ENCODE results near the gene RARB. TPM values are rescaled to one million over a fixed set of nuclear protein-coding genes. Genes with fewer than 3 reads are reported as not detected.

Gene RARB
- total RNA-seq, 2 donors from 2014 or later = 21.5 to 21.9 TPM

GRCh38 chr3:25584011-25584789 lies 156.1 kb downstream of the RARB start:
- TF ChIP-seq CTCF (conservative IDR thresholded peaks at IDR 0.05) = no peak
- Mint-ChIP-seq H3K27me3 (ENCODE audit: insufficient read depth) (peaks cover 2% of the 10 kb centered on the region), H3K9me3 (no peaks in the 10 kb centered on the region), H3K4me3 (no peak overlapping the region), H3K4me1 (no peaks in the 10 kb centered on the region), H3K27ac (no peak overlapping the region), H3K36me3 (ENCODE audit: low read depth) (peaks cover 60% of the 10 kb centered on the region)
- Histone ChIP-seq H3K36me3 (ENCODE audit: control insufficient read depth, insufficient read depth, low read length) (peaks cover 46% of the 10 kb centered on the region), H3K9ac (ENCODE audit: extremely low read depth, low read length, poor library complexity, severe bottlenecking) (no peak overlapping the region), H3K4me1 (ENCODE audit: control insufficient read depth, insufficient read depth, low read length) (no peaks in the 10 kb centered on the region), H3K27ac (ENCODE audit: low read depth, low read length) (no peak overlapping the region), H3K27me3 (ENCODE audit: control insufficient read depth, insufficient read depth, low read length, poor library complexity, severe bottlenecking) (no peaks in the 10 kb centered on the region), H3K9me3 (ENCODE audit: control insufficient read depth, low read length) (no peaks in the 10 kb centered on the region), H3K4me3 (ENCODE audit: low read length) (no peak overlapping the region)
- 92 to 93% methylated on average over 13 to 17 of the region's 17 CpGs for WGBS, 2 experiments (ENCODE audit: insufficient coverage in 1 of 2, insufficient read length in 1 of 2)
- peak; percentile 39 for DNase-seq

DNA sequence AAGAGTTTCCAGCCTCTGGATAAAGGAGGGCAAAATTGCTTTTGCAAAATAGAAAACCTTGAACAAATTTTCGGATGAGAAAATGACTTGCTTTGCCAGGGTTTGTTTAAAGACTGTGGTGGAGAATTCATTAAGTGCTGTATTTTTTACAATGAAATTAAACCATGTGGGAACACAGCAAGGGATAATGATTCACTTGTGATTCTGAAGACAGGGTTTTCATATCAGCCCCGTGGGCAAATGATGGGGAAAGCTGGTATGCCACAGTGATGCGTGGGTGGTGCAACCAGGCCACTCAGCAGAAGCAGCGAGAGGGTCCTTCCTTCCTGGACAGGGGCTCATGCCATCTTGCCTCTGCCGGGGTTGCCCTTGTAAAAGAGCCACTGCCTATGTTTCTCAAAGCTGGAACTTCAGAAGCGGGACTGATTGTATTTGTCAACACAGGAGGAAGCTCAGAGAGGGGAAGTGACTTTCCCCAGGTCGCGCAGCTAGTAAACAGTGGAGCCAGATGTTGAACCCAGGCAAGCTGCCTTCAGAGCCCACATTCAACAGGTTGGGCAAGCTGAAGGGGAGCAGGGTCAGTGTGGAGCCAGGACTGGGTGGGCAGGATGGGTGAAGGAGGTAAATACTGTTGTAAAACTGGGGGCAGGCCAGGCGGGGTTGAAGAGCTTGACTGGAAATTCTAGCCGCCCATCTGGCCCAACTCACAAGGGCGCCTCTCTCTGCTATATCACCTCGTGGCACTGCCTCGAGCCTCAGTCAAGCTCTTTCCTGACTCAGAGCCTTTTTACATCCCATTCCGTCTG lies 157.5 kb downstream of the RARB start:
- H3K9me3 Mint-ChIP-seq = no peaks in the 10 kb centered on the region
- no peaks in the 10 kb centered on the region for H3K27me3 ChIP-seq (ENCODE audit: control insufficient read depth, insufficient read depth, low read length, poor library complexity, severe bottlenecking)
- H3K4me3 ChIP-seq (ENCODE audit: low read length) = no peak overlapping the region
- WGBS, 2 experiments (ENCODE audit: insufficient coverage in 1 of 2, insufficient read length in 1 of 2) = 91 to 92% methylated on average over 10 to 14 of the region's 14 CpGs
- H3K27ac Mint-ChIP-seq = no peak overlapping the region
- no peak overlapping the region for H3K27ac ChIP-seq (ENCODE audit: low read depth, low read length)
- peaks cover 4% of the 10 kb centered on the region for H3K4me1 Mint-ChIP-seq
- H3K36me3 ChIP-seq (ENCODE audit: control insufficient read depth, insufficient read depth, low read length) = peaks cover 37% of the 10 kb centered on the region
- peaks cover 2% of the 10 kb centered on the region for H3K27me3 Mint-ChIP-seq (ENCODE audit: insufficient read depth)
- no peaks in the 10 kb centered on the region for H3K9me3 ChIP-seq (ENCODE audit: control insufficient read depth, low read length)
- no peaks in the 10 kb centered on the region for H3K4me1 ChIP-seq (ENCODE audit: control insufficient read depth, insufficient read depth, low read length)
- no peak overlapping the region for H3K9ac ChIP-seq (ENCODE audit: extremely low read depth, low read length, poor library complexity, severe bottlenecking)
- H3K36me3 Mint-ChIP-seq (ENCODE audit: low read depth) = peaks cover 64% of the 10 kb centered on the region
- DNase-seq = peak; percentile 38
- H3K4me3 Mint-ChIP-seq = no peak overlapping the region
- no peak for TF ChIP-seq CTCF (conservative IDR thresholded peaks at IDR 0.05)

DNA sequence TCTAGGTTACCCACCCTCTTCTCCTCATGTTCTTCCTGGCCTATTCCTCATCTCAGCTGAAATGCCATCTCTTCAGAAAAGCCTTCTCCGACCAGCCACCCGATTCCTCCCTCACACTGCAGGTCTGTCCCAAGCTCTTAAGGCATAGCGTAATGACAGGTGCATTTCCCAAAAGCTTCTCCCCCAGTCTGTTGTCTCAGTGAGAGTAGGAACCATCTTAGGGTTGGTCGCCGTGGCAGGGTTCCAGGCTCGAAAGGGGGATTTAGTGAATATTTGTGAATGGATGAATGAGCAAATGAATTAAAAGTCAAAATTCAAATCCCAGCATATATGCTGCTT lies 158.1 kb downstream of the RARB start:
- Histone ChIP-seq H3K4me3 (ENCODE audit: low read length) (no peak overlapping the region), H3K27me3 (ENCODE audit: control insufficient read depth, insufficient read depth, low read length, poor library complexity, severe bottlenecking) (no peaks in the 10 kb centered on the region), H3K27ac (ENCODE audit: low read depth, low read length) (no peak overlapping the region), H3K9ac (ENCODE audit: extremely low read depth, low read length, poor library complexity, severe bottlenecking) (no peak overlapping the region), H3K4me1 (ENCODE audit: control insufficient read depth, insufficient read depth, low read length) (no peaks in the 10 kb centered on the region), H3K36me3 (ENCODE audit: control insufficient read depth, insufficient read depth, low read length) (peaks cover 32% of the 10 kb centered on the region), H3K9me3 (ENCODE audit: control insufficient read depth, low read length) (no peaks in the 10 kb centered on the region)
- Mint-ChIP-seq H3K36me3 (ENCODE audit: low read depth) (peaks cover 62% of the 10 kb centered on the region), H3K4me1 (peaks cover 4% of the 10 kb centered on the region), H3K27ac (no peak overlapping the region), H3K27me3 (ENCODE audit: insufficient read depth) (peaks cover 2% of the 10 kb centered on the region), H3K9me3 (no peaks in the 10 kb centered on the region), H3K4me3 (no peak overlapping the region)
- 92 to 97% methylated on average over 4 to 6 of the region's 6 CpGs for WGBS, 2 experiments (ENCODE audit: insufficient coverage in 1 of 2, insufficient read length in 1 of 2)
- TF ChIP-seq CTCF (conservative IDR thresholded peaks at IDR 0.05) = no peak
- DNase-seq = no peak
